Kidney tubule cell (primary cell): ENCODE measurements around the gene SLC13A3.
"Not testable (repeated sequence)": the region's sequence is repeated elsewhere in the genome, so short reads cannot be mapped to it uniquely, and the experiment has no call there.

ENCODE experiments used
- DNase-seq: peaks from one replicate; pipeline ENCODE4 v3.0.0-alpha.2; 2018; ENCODE audit warnings: low spot score

The SLC13A3 gene

DNA sequence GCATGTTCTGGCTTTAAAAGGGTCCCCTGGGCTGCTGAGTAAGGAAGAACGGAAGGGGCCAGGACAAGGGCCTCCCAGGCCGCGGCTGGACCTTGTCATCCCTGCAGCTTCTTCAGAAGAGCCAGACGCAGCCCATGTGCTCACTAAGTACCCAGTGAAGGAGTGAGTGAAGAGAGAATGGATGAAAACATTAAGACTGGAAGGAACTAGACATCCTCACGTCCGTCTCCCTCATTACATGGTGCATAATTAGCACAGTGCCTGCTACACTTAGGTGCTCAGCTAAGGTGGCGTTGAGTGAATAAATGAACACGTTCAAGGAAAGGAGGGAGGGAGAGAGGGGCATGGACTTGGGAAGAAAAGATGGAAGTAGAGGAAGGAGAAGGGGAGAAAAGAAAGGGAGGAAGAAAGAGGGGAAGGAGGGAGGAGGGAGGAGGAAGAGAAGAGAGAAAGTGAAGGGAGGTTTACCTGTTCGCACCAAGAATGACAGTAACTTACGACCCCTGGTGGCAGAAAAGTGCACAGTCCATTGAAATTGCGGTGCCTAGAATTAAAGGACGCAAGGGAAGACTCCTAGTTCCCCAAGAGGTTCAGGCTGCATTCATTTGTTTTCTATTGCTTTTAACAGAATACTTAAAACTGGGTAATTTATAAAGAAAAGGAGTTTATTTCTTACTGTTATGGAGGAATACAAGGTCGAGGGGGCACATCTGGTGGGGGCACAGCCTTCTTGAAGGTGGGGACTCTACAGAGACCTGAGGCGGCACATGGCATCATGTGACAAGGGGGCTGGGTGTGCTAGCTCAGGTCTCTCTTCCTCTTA lies 30.0 kb upstream of the SLC13A3 start:
- DNase-seq, result peak; percentile 57

DNA sequence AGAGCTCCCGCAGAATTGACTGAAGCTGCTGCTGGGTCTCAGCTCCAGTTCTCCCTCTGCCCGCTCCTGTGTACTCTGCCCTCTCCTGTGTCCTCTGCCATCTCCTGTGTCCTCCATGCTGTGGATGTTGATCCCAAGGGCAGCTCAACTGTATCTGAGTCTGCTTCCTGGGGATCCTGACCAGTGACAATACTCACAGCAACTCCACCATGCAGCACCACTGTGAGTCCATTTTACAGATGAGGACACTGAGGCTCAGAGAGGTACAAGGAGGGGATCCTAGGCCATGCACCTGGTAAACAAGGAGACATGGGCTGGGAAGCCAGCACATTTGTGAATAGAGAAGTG lies 29.4 kb upstream of the SLC13A3 start:
- no peak for DNase-seq

DNA sequence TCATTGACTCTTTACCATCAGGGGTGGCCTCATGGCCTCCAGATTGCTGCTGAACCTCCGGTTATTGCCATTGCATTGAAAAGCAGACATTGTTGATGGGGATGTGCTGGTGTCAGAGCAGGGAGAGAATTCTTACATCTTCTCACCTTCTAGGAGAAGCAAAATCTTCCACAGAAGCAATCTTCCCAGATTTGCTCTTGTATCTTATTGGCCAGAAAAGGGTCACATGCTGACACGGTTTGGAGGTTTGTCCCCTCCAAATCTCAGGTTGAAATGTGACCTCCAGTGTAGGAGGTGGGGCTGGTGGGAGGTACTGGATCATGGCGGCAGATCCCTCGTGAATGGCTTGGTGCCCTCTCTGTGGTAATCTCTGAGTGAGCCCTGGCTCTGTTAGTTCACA lies 27.3 kb upstream of the SLC13A3 start:
- DNase-seq, result no peak

DNA sequence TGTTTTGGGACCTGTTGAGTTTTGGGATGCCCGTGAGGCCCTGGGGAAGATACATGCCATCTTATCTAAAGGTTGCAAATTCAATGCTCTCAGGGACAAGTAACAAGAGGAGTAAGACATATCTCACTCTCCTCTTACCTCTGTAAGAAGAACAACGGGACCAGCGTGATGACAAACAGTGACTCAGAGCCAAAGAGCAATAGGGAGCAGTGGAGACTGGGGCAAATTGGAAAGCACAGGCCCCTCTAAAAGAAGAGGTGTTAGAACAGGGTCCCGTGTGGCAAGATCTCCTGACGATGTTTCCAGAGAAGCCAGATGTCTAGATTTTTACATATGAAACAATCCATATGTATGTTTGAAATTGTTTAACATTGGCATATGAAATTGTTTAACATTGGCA lies 26.3 kb upstream of the SLC13A3 start:
- DNase-seq, result no peak

DNA sequence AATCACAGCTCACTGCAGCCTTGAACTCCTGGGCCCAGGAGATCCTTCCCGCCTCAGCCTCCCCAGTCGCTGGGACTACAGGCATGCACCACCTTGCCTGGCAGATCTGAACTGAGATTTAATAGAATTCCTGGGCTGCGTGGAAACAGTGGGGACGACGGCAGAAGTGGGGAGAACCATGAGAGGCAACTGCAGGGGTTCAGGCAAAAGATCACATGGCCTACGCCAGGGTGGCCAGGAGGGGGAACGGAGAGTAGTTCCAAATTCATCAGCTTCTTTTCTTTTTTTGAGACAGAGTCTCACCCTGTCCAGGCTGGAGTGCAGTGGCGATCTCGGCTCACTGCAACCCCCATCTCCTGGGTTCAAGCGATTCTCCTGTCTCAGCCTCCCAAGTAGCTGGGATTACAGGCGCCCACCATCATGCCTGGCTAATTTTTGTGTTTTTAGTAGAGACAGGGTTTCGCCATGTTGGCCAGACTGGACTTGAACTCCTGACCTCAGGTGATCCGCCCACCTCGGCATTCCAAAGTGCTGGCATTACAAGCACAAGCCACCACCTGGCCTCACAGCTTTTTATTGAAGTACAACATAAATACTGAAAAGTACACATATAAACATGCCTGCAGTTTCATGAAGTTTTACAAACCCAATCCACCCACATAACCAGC lies 25.5 kb upstream of the SLC13A3 start:
- DNase-seq, result not testable (repeated sequence)

DNA sequence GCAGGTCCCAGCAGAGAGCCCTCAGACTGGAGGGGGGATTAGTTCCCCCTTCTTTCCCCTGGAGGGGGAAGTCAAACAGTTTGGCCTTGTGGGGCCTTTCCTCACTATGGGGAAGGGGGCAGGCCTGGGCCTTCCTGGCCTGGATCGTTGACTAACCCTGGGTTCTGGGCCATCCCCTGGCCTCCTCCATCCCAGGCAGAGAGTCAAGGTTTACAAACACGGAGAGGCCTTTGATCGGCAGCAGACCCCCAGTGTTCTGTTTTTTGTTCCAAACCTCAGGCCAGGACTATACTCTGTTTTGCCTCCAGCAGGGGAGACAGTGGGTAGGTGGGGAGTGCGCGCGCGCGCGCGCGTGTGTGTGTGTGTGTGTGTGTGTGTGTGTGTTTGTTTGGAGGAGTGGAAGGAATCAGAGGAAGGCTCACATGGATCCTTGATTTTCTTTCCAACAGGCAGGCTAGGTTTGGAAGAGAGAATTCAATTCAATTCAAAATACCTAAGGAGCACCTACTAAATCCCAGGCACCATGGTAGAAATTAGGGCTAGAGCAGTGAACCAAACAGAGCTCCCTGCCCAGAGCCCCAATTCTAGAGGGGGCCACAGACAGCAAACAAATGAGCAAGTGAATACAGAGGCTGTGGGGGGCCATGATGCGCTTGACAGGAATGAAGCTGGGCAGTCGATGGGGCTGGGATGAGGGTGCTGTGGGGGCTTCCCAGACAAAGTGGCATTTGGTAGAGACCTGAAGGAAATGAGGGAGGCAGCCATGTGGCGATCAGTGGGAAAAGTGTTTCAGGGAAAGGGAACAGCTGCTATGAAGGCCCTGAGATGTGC lies 23.2 kb upstream of the SLC13A3 start:
- no peak for DNase-seq

DNA sequence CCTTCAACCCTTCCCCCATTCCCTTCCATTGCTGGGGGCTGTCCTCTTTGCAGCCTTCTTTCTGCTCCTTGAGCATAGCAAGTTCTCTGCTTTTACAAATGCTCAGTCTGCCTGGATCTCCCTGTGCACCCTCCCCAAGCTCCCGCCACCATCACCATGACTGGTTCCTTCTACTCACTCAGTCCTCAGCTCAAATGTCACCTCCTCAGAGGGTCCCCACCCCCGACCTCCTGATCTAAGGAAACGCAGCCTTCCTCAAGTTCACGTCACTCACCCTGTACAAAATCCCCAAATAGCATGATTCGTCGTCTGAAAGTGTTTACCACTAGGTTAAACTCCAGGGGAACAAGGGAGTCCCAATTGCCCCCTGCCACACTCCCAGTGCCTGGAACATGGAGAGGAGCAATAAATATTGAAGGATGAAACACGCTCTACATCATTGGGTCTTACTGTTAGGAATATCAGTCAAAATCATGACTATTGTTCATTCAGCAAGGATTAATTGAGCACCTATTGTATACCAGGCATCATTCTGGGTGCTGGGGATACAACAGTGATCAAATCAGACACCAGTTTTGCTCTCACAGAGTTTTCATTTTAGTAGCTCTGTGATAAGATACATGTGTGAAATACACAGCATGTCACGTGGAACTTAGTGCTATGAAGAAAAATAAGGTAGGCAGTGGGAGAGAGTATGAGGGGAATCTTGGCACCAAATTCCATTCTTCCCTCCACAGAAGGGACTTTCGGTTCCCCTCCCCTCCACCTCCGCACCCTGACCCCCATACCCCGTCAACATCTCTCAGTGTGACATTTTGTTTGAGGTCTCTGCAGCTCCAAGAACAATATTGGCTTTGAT lies 22.4 kb upstream of the SLC13A3 start:
- no peak for DNase-seq

DNA sequence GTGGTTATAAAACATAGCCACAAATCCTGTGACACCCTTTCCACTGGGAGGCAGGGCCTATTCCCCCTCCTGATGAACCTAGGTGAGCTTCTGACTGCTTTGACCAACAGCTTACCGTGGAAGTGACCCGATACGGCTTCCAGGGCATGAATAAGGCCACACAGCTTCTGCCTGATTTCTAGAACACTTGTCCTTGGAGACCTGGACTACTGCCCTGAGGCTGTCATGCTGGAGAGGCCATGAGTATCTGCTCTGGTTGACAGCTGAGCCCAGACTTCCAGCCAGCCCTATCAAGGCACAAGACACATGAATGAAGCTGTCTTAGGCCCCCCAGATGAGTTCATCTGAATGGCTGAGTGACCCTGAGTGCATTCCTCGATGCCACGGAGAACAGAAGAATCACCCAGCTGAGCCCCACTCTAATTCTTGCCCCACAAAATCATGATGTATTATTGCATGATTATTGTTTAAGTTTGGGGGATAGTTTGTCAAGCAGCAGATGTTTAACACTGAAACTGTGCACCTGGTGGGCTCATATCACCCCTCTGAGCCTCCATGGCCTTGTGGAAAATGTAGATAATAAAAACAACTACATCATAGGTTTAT lies 21.4 kb upstream of the SLC13A3 start:
- no peak for DNase-seq

DNA sequence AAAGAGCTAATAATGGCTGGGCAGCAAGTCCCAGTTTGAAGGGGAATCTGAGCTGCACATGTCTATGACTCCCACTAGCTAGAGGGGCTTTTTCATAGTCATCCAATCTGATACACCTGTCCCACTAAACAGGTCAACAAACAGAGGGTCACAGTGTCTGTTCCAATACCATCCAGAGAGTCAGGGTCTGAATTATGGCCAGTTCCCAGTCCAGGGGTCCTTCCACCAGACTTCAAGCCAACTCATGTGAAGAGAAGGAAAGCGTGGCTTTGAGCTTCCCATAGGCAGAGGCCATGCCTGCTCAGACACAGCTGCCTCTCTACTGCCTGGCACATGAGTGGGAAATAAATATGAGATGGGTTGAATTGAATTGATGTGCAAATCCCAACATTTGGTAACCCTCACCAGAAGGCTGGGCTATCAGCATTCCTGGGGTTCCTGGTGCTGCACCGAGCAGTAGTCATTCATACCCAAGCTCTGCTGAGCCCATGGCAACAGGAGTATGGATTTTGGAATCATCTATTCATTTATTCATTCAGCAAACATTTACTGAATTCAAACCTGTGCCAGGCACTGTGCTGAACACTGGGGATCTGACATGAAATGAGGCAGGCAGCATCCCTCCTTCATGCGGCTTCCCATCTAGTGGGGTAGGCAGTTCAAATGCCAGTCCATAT lies 20.7 kb upstream of the SLC13A3 start:
- no peak for DNase-seq

DNA sequence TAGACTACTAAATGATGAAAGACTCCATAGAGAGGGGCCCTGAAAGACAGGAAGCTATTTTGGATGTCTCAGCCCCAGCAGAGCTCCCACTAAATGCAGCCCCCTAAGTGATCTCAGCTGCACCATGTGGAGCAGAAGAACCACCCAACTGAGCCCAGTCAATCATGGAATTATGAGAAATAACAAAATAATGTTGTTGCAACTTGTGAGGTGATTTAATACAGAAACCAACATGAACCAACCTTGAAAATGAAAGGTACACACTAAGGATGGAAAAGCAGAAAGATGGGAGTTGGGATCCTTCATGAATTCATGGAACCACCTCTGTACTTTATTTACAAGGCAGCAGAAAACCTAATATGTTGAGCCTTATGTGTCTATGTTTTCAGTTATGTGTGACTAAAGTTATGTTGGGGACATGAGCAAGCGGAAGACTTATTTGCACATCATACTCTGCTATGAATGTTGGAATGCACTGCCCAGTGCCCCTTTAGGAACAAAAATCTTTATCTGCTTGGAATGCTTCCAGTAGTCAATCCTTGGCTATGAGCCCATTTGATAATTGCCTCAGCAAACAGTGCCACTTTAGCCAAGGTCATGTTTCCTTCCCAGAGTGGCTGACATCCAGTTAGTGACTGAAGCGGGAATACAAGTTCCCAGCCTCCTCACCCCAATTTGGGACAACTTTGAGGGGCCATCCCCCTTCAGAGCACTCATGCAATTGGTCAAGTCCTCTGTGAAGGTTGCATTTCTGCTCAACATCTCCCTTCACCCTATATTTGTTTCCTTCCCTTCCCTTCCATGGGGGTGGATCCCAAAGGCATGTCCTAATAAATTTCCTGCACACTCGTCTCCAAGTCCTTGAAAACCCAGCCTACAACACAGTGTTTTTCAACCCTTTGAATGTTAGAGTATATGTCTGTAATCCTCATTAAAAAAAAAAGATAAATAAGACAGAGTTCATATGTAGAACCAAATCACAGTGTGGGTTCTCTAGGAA lies 19.6 kb upstream of the SLC13A3 start:
- DNase-seq, result no peak

DNA sequence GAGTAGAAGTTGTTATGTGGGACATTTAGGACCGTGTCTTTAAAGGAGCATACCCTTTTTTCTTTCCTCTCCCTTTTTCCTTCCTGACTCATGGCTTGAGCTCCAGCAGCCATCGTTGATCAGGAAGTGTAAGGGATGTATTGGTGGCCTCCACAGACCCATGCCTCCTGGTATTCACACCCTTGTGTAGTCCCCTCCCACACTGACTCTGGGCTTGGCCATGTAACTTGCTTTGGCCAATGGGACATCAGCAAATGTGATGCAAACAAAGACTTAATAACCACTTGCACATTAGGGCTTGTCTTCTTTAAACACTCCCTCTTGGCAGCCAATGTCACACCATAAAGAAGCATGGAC lies 18.9 kb upstream of the SLC13A3 start:
- no peak for DNase-seq

DNA sequence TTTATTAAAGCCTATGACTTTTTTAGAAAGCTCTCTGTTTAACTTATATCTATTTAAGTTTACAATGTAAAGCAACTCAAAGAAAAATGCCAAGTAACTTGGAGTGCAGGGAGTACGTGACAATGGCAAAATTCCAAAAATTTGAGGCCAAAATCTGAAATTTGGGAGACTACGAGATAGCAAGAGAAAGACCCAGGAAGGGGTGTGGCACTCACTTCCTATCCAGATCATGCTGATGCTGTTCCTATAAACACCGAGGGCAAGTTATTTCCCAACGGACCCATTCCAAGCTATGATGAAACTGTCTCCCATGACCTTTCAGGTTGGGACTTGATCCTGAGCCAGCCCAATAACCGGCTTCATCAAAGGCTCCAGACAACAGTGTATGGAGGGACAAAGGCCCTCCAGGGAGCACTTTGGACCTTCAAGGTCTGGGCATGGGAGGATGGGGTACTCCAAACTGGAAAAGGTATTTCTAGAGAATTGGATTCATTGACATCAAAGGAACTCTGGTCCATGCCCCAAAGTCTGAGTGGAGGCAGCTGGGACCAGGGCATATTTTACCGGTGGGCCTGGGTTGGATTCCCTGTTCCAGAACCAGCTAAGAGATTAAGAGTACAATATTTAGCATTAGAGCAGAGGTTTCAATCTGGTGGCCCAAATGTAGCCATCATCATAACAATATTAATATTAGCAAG lies 15.7 kb upstream of the SLC13A3 start:
- DNase-seq, result no peak

DNA sequence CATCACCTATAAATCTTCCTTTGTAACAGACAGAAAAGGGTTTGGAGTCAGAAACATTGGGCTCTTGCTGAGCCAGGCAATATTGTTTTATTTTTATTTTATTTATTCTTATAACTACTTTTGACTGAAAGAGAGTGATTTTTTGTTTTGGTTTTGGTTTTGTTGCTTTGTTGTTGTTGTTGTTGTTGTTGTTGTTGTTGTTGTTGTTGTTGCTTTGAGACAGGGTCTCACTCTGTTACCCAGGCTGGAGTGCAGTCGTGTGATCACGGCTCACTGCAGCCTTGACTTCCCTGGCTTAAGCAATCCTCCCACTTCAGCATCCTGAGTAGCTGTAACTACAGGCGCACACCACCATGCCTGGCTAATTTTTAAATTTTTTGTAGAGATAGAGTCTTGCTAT lies 15.0 kb upstream of the SLC13A3 start:
- DNase-seq, result no peak

DNA sequence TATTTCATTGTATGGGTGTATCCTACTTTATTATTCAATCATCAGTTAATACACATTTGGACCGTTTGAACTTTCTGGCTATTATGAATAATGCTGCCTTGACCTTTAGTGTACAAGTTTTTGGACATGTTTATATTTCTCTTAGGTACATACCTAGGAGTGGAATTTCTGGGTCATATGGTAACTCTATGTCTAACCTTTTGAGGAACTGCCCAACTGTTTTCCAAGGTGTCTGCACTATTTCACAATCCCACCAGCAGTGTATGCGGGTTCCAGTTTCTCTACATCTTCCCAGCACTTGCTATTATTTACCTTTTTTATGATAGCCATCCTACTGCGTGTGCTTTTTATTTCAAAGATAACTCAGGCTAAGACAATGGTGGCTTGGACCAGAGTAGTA lies 14.3 kb upstream of the SLC13A3 start:
- no peak for DNase-seq

DNA sequence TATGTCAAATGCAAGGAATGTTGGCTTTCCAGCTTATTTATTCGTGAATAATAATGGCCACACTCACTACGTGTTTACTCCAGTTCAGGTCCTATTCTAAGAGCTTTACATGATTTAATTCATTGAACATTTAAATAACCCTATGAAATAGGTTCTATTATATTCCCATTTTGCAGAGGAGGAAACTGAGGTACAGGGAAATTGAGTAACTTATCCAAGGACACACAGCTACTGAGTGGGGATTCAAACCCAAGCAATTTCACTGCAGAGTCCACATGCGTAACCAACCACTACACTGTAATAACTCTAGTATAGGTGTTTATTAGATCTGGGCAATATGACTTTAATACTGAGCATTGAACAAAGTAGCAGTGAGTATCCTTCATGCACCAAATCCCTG lies 12.3 kb upstream of the SLC13A3 start:
- DNase-seq, result no peak

DNA sequence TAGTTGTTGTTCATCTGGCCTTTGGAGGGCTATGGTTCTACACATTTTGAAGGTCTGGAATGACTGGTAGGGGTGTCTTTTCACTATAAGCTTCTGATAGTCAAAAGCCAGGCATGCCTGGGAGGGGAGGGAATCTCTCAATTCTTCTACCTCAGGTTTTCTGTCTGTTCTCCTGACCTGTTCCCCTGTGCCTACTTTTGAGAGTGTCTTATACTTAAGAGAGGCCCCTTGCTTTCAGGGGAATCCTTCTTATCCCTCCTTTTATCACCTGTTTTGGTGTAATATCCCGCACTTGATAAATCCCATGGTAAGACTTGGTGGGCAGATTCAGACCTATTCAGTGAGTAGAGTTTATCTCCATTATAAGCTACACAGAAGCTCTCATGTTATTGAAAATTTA lies 10.4 kb upstream of the SLC13A3 start:
- DNase-seq, result no peak

DNA sequence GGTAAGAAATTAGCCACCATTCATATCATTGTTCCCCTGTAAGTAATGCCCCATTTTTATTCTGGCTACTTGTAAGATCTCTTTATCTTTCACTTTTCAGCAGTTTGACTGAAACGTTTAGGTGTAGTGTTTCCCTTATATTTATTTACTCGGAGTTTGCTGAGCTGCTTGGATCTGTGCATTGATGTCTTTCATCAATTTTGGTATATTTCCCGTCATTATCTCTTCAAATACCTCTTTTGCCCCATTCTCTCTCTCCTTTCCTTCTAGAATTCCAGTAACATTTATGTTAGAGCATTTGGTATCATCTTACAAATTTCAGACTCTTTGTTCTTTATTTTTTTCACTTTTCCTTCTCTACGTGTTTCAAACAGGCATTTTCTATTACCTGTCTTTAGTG lies 9.2 kb upstream of the SLC13A3 start:
- no peak for DNase-seq

DNA sequence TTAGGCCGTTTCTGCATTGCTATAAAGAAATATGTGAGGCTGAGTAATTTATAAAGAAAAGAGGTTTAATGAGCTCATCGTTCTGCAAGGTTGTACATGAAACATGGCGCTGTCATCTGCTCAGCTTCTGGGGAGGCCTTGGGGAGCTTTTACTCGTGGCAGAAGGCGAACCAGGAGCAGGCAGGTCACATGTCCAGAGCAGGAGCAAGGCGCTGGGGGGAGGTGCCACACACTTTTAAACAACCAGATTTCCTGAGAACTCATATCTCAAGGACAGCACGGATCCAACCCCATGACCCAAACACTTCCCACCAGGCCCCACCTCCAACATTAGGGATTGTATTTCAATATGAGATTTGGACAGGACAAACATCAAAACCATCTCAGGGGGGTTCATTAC lies 6.4 kb upstream of the SLC13A3 start:
- no peak for DNase-seq

DNA sequence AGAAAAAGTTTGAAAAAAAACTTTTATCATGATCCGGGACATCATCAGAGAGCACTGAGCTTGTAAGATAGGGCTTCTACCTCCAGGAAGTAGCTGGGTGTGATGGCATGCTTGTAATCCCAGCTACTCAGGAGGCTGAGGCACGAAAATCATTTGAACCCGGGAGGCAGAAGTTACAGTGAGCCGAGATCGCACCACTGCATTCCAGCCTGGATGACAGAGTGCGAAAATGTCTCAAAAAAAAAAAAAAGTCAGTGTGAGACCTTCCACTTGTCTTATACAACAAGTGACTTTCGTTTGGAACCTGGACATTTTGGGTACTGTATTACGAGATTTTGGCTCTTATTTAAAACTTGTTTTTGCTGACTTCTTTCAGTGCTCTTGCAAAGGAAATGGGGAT lies 5.9 kb upstream of the SLC13A3 start:
- DNase-seq, result no peak
